Measurements from ENCODE around the gene SLK.

Gene SLK

DNA sequence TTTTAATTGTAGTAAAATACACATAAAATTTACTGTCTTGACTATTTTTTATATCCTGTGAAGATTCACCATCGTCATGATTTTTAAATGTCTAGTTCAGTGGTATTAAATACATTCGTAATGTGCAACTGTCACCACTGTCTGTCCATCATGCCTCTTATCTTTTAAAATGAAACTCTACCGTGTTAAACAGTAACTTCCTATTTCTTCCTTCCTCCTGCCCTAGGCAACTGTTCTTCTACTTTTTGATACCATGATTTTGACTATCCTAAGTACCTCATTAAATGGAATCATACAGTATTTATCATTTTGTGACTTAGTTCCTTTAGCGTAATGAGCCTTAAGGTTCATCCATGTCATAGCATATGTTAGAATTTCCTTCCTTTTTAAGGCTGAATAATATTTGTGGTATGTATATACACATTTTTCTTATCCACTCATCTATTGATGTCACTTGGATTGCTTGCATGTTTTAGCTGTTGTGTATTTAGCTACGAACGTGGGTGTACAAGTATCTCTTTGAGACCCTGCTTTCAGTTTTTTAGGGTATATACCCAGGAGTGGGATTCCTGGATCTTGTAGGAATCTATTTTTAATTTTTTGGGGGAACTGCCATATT, 13.5 kb downstream of the SLK start:
- DNase-seq (ENCODE audit: low spot score): no peak
- TF ChIP-seq, protein P1, sequence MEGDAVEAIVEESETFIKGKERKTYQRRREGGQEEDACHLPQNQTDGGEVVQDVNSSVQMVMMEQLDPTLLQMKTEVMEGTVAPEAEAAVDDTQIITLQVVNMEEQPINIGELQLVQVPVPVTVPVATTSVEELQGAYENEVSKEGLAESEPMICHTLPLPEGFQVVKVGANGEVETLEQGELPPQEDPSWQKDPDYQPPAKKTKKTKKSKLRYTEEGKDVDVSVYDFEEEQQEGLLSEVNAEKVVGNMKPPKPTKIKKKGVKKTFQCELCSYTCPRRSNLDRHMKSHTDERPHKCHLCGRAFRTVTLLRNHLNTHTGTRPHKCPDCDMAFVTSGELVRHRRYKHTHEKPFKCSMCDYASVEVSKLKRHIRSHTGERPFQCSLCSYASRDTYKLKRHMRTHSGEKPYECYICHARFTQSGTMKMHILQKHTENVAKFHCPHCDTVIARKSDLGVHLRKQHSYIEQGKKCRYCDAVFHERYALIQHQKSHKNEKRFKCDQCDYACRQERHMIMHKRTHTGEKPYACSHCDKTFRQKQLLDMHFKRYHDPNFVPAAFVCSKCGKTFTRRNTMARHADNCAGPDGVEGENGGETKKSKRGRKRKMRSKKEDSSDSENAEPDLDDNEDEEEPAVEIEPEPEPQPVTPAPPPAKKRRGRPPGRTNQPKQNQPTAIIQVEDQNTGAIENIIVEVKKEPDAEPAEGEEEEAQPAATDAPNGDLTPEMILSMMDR (IDR thresholded peaks at IDR 0.05; ENCODE audit: extremely low read depth, insufficient read depth, missing control alignments): no peak
- in situ Hi-C loops (cut with MboI; ENCODE audit: low pct_unique_long_range_greater_than_20kb, low sequenced_read_pairs, unreplicated experiment): no loop called here

DNA sequence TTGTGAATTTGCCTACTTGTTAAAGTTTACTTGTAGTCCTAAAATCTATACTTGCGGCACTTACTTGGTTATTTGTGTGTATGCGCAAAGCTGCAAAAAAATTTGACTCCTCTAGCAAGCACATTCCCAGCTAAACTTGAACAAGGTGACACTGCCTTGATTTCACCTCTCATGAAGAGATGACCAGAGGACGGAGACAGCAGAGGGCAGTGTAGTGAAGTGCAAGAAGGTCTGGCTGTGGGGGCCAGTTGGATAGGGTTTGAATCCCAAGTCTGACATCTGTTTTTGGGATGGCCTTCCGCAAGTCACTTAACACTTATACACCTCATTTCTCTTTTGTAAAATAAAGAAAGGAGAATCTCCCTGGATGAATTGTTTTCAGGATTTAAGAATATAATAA, 15.7 kb downstream of the SLK start:
- DNase-seq (ENCODE audit: low spot score): no peak
- in situ Hi-C loops (cut with MboI; ENCODE audit: low pct_unique_long_range_greater_than_20kb, low sequenced_read_pairs, unreplicated experiment): no loop called here
- TF ChIP-seq, protein P1 (IDR thresholded peaks at IDR 0.05; ENCODE audit: extremely low read depth, insufficient read depth, missing control alignments): peak; percentile 46

DNA sequence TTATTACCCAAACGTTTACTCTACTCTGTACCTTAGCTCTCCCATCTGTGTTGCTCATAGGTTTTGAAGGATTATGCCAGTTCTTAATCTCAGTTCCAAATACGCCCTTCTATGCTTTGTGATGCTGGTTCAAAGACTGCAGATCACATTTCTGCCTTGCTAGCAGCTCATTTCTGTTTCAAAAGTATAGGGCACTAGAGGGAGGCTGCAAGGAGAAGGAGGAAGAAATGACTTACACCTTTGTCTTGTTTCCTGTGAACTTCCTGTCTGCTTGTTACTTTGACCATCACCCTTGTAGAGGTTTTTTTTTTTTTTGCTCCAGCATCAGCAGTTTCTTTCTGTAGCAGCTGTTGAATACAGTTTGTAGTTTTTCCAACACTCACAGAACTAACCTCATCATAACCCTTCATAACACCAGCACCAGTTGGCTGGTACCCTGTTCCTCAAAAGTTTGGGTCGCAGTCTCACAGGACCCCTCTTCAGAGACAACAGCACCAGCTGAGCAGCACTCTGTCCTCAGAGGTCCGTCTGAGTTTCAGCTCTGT, 16.5 kb downstream of the SLK start:
- in situ Hi-C loops (cut with MboI; ENCODE audit: low pct_unique_long_range_greater_than_20kb, low sequenced_read_pairs, unreplicated experiment): no loop called here
- TF ChIP-seq, protein P1 (IDR thresholded peaks at IDR 0.05; ENCODE audit: extremely low read depth, insufficient read depth, missing control alignments): no peak
- peak; percentile 38 for DNase-seq (ENCODE audit: low spot score)

DNA sequence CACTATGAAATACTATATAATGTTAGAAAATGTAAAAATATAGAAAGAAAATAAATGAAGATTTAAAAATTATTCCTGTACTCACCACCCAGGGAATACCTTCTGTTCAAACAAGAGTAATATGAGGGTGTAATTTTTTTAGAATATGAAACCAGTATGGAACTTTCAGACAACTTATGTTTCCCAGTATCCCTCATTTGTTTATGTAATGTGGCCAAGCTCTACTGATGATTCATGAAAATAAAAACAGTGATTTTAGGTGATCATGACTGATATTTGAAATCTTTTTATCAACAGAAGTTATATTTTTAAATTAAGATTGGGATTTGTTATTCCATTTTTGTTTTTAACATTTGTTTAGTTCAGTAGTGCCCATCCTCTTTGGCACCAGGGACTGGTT, 18.8 kb downstream of the SLK start:
- TF ChIP-seq, protein P1 (IDR thresholded peaks at IDR 0.05; ENCODE audit: extremely low read depth, insufficient read depth, missing control alignments): no peak
- in situ Hi-C loops (cut with MboI; ENCODE audit: low pct_unique_long_range_greater_than_20kb, low sequenced_read_pairs, unreplicated experiment): no loop called here
- DNase-seq (ENCODE audit: low spot score): no peak

DNA sequence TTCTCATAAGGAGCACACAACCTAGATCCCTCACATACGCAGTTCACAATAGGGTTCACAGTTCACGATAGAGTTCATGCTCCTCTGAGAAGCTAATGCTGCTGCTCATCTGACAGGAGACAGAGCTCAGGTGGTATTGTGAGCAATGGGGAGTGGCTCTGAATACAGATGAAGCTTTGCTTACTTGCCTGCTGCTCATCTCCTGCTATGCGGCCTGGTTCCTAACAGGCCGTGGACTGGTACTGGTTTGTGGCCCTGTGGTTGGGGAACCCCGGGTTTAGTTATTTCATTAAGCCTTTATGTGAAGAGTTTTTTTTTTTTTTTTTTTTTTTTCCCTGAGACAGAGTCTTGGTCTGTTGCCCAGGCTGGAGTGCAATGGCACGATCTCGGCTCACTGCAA, 19.4 kb downstream of the SLK start:
- in situ Hi-C loops (cut with MboI; ENCODE audit: low pct_unique_long_range_greater_than_20kb, low sequenced_read_pairs, unreplicated experiment): no loop called here
- TF ChIP-seq, protein P1 (IDR thresholded peaks at IDR 0.05; ENCODE audit: extremely low read depth, insufficient read depth, missing control alignments): no peak
- no peak for DNase-seq (ENCODE audit: low spot score)

DNA sequence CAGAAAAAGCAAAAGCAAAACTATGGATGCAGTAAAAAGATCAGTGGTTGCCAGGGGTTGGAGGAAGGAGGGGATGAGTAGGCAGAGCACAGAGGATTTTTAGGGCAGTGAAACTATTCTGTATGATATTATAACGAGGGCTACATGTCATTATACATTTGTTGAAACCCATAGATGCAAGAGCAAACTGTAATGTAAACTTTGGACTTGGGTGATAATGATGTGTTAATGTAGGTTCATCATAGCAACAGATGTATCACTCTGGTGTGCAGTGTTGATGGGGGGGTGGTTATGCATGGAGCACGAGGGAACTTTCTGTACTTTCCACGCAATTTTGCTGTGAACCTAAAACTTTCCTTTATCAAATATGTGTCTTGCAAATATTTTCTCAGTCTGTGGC, 23.2 kb downstream of the SLK start:
- in situ Hi-C loops (cut with MboI; ENCODE audit: low pct_unique_long_range_greater_than_20kb, low sequenced_read_pairs, unreplicated experiment): no loop called here
- DNase-seq (ENCODE audit: low spot score): no peak
- TF ChIP-seq, protein P1 (IDR thresholded peaks at IDR 0.05; ENCODE audit: extremely low read depth, insufficient read depth, missing control alignments): no peak
